Activated naive CD8-positive, alpha-beta T cell treated with anti-CD3 and anti-CD28 coated beads, Interleukin-2, amount 50 U/mL, for 24 hours (primary cell): Measurements from ENCODE around the gene PLD5.
"Not testable (repeated sequence)": the region's sequence is repeated elsewhere in the genome, so short reads cannot be mapped to it uniquely, and the experiment has no call there.

Experiments used
- ATAC-seq: fragments of 150-1000 bp; cut with Tn5 transposase; one replicate; pipeline ENCODE4 v1.10.0; 2021
- DNase-seq: peaks from one replicate; pipeline ENCODE4 v3.0.0; 2021
- H3K27ac Mint-ChIP-seq: one replicate; pipeline ENCODE4 v1.8.0; 2021; ENCODE audit warnings: mild to moderate bottlenecking, mixed read lengths
- H3K27me3 Mint-ChIP-seq: one replicate; pipeline ENCODE4 v1.8.0; 2021; ENCODE audit warnings: mixed read lengths
- H3K36me3 Mint-ChIP-seq: one replicate; pipeline ENCODE4 v1.8.0; 2021; ENCODE audit warnings: low read depth, mixed read lengths
- H3K4me1 Mint-ChIP-seq: one replicate; pipeline ENCODE4 v1.8.0; 2021; ENCODE audit warnings: mixed read lengths
- H3K4me3 Mint-ChIP-seq: one replicate; pipeline ENCODE4 v1.8.0; 2021; ENCODE audit warnings: mild to moderate bottlenecking, moderate library complexity, mixed read lengths
- H3K9me3 Mint-ChIP-seq: one replicate; pipeline ENCODE4 v1.8.0; 2021; ENCODE audit warnings: mixed read lengths

PLD5 gene

DNA sequence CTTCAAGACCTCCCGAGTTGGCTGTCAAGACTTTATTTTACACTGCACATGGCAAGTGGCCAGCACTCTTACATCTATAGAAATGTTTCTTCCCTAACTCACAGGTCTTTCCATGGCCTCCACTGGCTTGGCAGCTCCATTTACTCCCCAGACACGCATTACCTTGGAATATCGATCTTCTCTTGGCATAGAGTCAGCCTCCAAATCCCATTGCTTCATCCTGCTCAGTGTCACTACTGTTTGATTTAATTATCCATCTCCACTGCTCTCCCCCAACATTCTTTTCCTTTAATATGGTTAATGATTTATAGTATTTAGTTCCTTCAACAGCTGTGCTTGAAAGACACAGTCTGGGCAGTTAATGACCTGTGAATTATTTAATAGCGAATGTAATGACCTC lies 284.4 kb downstream of the PLD5 start:
- Mint-ChIP-seq H3K4me1 (no peaks in the 10 kb centered on the region), H3K27me3 (no peaks in the 10 kb centered on the region)

DNA sequence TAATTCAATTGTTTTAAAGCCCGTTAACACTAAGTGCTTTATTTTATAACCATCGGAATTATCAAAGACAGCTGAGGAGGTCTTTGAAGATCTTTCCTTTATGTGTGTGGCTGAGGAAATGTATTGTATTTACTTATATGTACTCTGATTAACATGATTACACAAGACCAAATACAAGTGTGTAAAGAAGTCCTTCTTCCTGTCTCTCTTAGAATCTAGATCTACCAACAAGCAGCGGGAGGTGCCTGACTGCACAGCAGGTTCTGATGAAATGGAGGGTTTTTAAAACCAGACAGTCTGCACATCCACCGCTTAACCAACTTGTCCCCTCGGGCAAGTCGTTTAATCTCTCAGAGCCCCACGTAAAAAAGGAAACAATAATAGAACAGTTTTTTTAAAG lies 285.1 kb downstream of the PLD5 start:
- ATAC-seq (no peak), DNase-seq (no peak)
- no peak overlapping the region for H3K4me3 Mint-ChIP-seq
- no peaks in the 10 kb centered on the region for H3K9me3 Mint-ChIP-seq
- H3K27ac Mint-ChIP-seq, result no peak overlapping the region
- H3K27me3 Mint-ChIP-seq, result no peaks in the 10 kb centered on the region
- H3K4me1 Mint-ChIP-seq, result no peaks in the 10 kb centered on the region
- H3K36me3 Mint-ChIP-seq, result no peaks in the 10 kb centered on the region

More for the DNA sequence above, 284.4 kb downstream of the PLD5 start:
- Mint-ChIP-seq H3K4me3 (no peak overlapping the region), H3K36me3 (no peaks in the 10 kb centered on the region), H3K27ac (no peak overlapping the region), H3K9me3 (no peaks in the 10 kb centered on the region)
- DNase-seq, result no peak
- ATAC-seq, result no peak

DNA sequence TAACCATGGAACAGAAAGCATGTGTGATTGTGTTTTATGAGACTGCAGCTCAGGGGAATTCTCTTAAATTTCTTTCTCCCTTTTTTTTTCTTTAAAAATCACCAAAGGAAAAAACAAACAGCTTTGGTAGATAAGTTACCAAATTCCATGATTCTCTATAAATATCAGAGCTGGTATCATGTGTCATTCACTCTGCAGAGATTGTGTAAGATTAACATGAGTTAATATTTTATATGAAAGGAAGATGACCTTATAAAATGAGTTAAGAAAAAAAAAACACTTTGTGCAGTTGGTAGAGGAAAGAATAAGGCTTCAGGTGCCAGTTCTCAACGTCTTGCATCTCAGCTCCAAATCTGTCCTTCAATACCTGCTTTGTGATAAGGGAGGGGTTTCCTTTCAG lies 287.4 kb downstream of the PLD5 start:
- H3K27ac Mint-ChIP-seq, result no peak overlapping the region
- H3K4me1 Mint-ChIP-seq, result no peaks in the 10 kb centered on the region

DNA sequence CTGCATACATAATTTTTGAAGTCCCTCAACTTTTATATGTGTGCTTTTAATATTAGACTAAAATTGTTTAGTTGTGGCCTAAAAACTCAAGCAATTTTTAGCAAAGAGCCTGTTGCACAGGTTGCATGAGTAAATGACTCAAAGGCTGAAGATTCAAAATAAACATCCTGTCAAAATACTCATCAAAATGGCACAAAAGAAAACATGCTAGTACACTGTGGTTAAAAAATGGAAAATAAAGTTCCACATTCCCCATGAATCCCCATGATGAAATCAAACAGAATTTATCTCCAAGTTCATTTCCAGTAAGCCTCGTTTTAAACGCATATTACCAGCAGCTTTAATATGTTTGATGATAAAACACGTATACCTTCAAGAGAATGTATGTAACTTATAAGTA lies 295.5 kb downstream of the PLD5 start:
- no peak overlapping the region for H3K27ac Mint-ChIP-seq
- no peaks in the 10 kb centered on the region for H3K36me3 Mint-ChIP-seq
- H3K27me3 Mint-ChIP-seq, result no peaks in the 10 kb centered on the region
- no peaks in the 10 kb centered on the region for H3K4me1 Mint-ChIP-seq
- DNase-seq (no peak), ATAC-seq (no peak)
- no peaks in the 10 kb centered on the region for H3K9me3 Mint-ChIP-seq
- H3K4me3 Mint-ChIP-seq, result no peak overlapping the region

More for the DNA sequence above, 287.4 kb downstream of the PLD5 start:
- H3K9me3 Mint-ChIP-seq, result no peaks in the 10 kb centered on the region
- ATAC-seq, result no peak
- H3K27me3 Mint-ChIP-seq, result no peaks in the 10 kb centered on the region
- DNase-seq, result no peak
- H3K4me3 Mint-ChIP-seq, result no peak overlapping the region
- H3K36me3 Mint-ChIP-seq, result no peaks in the 10 kb centered on the region

DNA sequence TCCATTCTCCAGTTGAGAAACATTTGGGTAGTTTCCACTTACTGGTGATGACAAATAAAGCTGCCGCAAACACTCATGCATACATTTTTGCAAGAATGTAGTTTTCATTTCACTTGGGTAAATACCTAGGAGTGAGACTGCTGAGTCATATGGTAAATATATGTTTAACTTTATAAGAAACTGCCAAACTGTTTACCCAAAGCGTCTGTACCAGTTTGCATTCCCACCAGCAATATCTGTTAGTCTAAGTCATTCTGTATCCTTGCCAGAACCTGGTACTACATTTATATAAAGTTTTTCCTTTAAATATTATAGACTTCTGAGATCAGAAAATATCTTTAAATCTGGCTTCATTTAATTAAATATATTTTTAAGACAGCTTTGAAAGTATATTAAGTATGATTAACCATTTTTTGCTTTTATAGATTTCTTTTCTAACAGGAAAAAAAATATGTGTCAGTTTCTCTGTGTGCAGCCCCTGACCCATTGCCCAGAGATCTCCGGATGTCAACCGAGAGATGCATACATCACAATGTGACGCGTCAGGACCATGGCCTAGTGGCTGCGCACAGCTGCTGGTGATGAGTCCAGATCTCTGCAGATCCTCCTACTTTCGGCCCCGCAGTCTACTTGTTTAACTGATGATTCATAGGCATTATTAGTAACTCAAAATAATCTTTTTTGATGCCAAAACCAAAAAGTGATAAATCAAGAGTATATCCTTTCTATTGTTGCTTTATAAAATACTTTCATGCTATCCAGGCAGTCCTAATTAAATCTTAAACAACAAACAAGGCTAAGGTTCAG lies 298.5 kb downstream of the PLD5 start:
- ATAC-seq, result no peak
- DNase-seq, result no peak
- H3K9me3 Mint-ChIP-seq, result no peaks in the 10 kb centered on the region
- H3K27me3 Mint-ChIP-seq, result no peaks in the 10 kb centered on the region
- H3K36me3 Mint-ChIP-seq, result no peaks in the 10 kb centered on the region
- no peaks in the 10 kb centered on the region for H3K4me1 Mint-ChIP-seq
- no peak overlapping the region for H3K27ac Mint-ChIP-seq
- no peak overlapping the region for H3K4me3 Mint-ChIP-seq

DNA sequence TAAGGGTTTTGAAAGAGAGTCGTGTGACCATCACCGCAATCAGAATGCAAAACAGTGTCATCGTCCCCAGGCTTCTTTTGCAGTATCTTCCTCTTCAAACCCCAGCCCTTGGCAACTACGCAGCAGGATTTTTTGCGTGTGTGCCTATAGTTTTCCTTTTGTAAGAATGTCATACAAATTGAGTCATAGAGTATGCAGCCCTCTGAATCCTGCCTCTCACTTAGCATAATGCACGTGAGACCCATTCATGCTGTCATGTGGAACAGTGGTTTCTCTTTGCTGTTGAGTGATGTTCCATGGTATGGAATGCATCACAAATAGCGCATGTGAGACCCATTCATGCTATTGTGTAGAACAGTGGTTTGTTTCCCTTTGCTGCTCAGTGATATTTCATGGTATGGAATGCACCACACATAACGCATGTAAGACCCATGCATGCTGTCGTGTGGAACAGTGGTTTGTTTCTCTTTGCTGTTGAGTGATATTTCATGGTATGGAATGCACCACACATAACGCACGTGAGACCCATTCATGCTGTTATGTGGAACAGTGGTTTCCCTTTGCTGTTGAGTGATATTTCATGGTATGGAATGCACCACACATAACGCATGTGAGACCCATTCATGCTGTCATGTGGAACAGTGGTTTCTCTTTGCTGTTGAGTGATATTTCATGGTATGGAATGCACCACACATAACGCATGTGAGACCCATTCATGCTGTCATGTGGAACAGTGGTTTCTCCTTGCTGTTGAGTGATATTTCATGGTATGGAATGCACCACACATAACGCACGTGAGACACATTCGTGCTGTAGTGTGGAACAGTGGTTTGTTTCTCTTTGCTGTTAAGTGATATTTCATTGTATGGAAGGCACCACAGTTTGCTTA lies 299.4 kb downstream of the PLD5 start:
- DNase-seq, ATAC-seq, H3K27me3 Mint-ChIP-seq, H3K27ac Mint-ChIP-seq, H3K36me3 Mint-ChIP-seq, H3K4me1 Mint-ChIP-seq, H3K4me3 Mint-ChIP-seq, H3K9me3 Mint-ChIP-seq: not testable (repeated sequence)

DNA sequence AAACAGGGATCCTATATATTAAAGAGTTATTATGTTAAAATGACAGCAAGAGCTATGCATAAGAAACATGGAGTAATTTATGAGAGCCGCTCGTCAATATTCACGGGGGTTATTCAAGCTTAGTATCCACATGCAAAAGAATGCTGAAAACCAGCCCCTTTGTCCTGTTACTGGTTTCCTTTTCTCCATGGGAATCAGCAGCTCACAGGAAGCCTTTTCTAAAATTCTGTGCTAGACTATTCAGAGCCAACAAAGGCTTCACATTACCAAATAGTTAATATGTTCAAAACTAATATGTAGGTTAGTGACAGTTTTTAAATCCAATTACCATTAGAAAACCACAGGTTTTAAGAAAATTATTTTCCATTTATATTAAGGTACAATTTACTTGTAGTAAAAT lies 300.0 kb downstream of the PLD5 start:
- H3K36me3 Mint-ChIP-seq, result no peaks in the 10 kb centered on the region
- H3K27ac Mint-ChIP-seq, result no peak overlapping the region
- H3K4me3 Mint-ChIP-seq, result no peak overlapping the region
- no peak for ATAC-seq
- no peaks in the 10 kb centered on the region for H3K27me3 Mint-ChIP-seq
- H3K9me3 Mint-ChIP-seq, result no peaks in the 10 kb centered on the region
- no peaks in the 10 kb centered on the region for H3K4me1 Mint-ChIP-seq
- DNase-seq, result no peak

DNA sequence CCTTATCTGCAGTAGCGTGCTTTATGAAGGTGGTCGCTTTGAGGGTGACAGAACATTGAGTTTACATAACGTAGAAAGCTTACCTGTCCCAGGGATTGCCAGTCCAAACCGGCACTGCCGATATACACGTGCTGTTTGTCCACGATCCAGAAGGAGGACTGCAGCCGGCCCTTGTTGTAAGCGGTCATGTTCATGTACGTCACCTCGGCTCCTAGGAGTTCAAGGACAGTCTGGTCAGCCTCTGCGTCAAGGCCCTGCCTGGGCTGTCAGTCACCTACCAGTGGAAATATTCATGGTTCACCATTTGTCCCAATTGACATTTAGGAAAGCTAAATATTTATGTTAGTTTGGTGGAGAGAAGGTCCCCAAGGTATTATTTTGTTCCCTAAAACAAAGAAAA lies 304.6 kb downstream of the PLD5 start:
- Mint-ChIP-seq H3K9me3 (no peaks in the 10 kb centered on the region), H3K4me1 (no peaks in the 10 kb centered on the region), H3K27me3 (no peaks in the 10 kb centered on the region), H3K36me3 (no peaks in the 10 kb centered on the region), H3K27ac (no peak overlapping the region), H3K4me3 (no peak overlapping the region)
- no peak for ATAC-seq
- DNase-seq, result no peak

DNA sequence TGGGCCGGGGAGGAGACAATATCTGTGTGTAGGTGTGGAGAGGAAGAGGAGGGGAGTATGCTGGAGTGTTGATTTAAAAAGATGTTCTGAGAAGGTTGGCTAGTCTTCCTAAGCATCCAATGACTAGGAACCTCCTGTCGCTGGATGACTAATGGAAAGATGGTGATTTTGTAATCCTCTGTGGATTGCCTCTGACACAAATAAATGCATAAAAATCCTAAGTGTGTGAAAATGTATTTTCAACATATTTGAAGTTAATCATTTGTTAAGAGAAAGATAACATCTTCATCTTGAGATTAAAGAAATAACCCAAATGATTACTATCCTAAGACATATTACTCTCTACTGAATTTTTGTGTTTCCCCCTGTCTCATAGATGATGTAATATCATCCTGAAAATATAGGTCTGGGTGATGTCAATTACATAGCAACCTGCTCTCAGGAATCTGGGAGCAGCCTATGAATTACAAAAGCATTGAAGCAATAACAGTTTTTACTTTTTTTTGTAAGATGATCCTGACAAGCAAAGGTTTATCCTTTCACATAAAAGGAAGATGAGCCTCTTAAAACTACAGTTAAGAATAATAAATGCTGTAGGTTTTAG lies 305.1 kb downstream of the PLD5 start:
- Mint-ChIP-seq H3K27ac (no peak overlapping the region), H3K27me3 (no peaks in the 10 kb centered on the region), H3K36me3 (no peaks in the 10 kb centered on the region), H3K9me3 (no peaks in the 10 kb centered on the region), H3K4me1 (no peaks in the 10 kb centered on the region), H3K4me3 (no peak overlapping the region)
- no peak for DNase-seq
- no peak for ATAC-seq

DNA sequence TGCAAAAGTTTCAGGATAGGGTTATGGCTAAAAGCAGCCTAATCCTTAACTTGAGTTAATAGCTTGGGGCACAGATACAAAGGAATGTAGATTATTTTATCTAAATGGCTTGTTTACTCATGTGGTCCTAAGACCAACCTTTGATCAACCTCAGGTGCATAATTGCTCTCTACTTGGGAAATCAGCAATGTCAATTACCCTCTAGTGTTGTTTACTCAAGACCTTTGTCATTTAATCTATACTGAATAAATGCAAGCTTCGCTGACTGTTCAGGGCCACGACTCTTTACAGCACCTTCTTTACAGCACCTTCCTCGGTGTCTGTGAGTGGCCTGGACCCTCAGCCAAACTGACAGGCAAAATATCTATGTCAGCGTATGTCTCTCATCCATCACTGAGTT lies 308.1 kb downstream of the PLD5 start:
- Mint-ChIP-seq H3K4me3 (no peak overlapping the region), H3K4me1 (no peaks in the 10 kb centered on the region), H3K9me3 (no peaks in the 10 kb centered on the region), H3K27me3 (no peaks in the 10 kb centered on the region), H3K27ac (no peak overlapping the region), H3K36me3 (no peaks in the 10 kb centered on the region)
- ATAC-seq (no peak), DNase-seq (no peak)

DNA sequence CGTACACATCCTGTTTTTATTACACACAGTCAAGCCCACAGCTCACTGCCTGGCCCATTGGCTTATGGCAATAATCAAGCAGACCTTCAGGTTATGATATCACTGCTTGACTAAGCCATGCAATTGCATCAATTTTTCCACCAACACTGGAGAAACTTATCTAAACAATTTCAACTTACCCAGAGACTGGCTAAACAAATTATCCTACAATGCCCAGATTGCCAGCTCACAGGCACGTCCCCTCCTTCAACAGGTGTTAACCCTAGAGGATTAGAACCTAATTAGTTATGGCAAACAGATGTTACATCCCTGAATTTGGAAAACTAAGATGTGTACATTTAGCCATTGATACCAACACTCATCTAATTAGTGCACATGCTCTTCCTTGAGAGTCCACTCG lies 310.0 kb downstream of the PLD5 start:
- not testable (repeated sequence) for H3K36me3 Mint-ChIP-seq, H3K27me3 Mint-ChIP-seq, H3K9me3 Mint-ChIP-seq, ATAC-seq, H3K4me1 Mint-ChIP-seq, H3K27ac Mint-ChIP-seq, H3K4me3 Mint-ChIP-seq, DNase-seq

DNA sequence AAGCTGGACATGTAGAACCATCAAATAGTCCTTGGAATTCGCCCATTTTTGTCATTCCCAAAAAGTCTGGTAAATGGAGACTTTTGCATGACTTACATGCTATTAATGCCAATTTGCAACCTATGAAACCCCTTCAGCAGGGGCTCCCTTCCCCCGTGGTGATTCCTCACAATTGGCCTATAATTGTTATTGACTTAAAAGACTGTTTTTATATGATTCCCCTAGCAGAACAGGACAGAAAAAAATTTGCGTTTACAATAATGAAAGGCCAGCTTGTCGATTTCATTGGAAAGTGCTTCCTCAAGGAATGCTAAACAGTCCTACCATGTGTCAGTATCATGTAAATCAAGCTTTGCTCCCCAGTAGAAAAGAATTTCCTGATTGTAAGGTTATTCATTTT lies 311.5 kb downstream of the PLD5 start:
- not testable (repeated sequence) for ATAC-seq, H3K4me3 Mint-ChIP-seq, H3K9me3 Mint-ChIP-seq, DNase-seq, H3K36me3 Mint-ChIP-seq, H3K27me3 Mint-ChIP-seq, H3K27ac Mint-ChIP-seq, H3K4me1 Mint-ChIP-seq

DNA sequence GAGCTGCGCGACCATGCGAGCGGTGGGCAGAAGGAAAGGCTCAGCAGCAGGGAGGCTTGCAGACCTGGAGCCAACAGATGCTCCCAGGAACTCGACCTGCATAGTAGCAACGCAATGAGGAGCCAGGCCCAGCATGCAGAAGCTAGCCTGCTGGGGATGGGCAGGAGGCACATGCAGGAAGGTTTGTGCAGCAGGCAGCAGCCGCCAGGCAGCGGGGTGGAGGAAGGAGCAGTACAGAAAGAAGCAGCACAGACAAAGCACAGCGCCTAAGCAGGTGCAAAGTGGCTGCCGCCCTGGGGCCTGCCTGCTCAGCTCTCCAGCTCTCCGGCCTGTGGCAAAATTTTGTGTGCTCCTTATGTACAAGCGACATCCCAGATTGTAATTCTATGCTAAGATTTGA lies 312.1 kb downstream of the PLD5 start:
- peaks cover 4% of the 10 kb centered on the region for H3K9me3 Mint-ChIP-seq
- ATAC-seq, result no peak
- no peaks in the 10 kb centered on the region for H3K4me1 Mint-ChIP-seq
- no peak overlapping the region for H3K27ac Mint-ChIP-seq
- H3K36me3 Mint-ChIP-seq, result no peaks in the 10 kb centered on the region
- H3K27me3 Mint-ChIP-seq, result peaks cover 3% of the 10 kb centered on the region
- H3K4me3 Mint-ChIP-seq, result no peak overlapping the region
- DNase-seq, result no peak

DNA sequence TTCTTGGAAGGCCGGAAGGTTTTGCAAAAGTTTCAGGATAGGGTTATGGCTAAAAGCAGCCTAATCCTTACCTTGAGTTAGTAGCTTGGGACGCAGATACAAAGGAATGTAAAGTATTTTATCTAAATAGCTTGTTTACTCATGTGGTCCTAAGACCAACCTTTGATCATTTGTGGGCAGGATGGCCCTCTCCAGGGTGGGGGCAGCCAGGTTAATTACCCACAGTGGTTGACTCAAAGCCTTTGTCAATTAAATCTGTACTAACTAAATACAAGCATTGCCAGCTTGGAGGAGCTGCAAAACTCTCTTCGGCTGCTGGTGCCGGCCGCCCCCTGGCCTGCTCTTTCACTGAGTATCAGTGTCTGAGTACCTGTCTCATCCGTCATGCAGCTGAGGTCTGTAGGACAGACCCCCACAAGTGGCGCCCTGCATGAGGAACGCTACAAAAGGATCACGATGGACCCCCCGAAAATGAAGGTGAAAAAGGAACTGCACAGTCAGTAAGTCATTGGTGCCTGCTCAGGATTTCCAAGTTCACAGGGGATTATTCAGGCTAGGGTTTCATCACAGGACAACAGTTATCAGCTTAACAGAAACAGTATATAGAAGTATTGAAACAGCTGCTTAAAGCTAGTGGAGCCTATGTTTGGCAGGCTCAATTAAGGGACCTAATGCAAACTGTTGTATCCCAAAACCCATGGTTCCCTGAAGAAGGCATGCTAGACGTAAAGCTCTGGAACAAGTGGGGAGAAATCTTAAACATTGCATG lies 313.1 kb downstream of the PLD5 start:
- no peaks in the 10 kb centered on the region for H3K36me3 Mint-ChIP-seq
- ATAC-seq, result no peak
- peaks cover 4% of the 10 kb centered on the region for H3K9me3 Mint-ChIP-seq
- no peak for DNase-seq
- peaks cover 3% of the 10 kb centered on the region for H3K27me3 Mint-ChIP-seq
- H3K4me1 Mint-ChIP-seq, result no peaks in the 10 kb centered on the region
- H3K4me3 Mint-ChIP-seq, result no peak overlapping the region
- H3K27ac Mint-ChIP-seq, result no peak overlapping the region
